Spleen (tissue), 11 donors: ENCODE results near the gene BEND4. TPM values are rescaled to one million over a fixed set of nuclear protein-coding genes. Genes with fewer than 3 reads are reported as not detected.

Experiments used
- DNase-seq: peaks from one replicate; pipeline ENCODE4 v3.0.0-alpha.2; 2020
- H3K27ac ChIP-seq, 8 donors: fragments of 200-600 bp; sonication (generic) in 7 of 8; 1 replicate in 4 of 8; 2 replicates in 4 of 8; pipeline versions ENCODE4 v1.5.0 to v1.8.0; 2016 to 2021; ENCODE audit warnings: inconsistent platforms in 4 of 8, mild to moderate bottlenecking in 4 of 8, moderate library complexity in 1 of 8
- H3K27me3 ChIP-seq, 7 donors: fragments of 200-600 bp; sonication (generic) in 6 of 7; replicated peaks in 1 of 7; 1 replicate in 4 of 7; 2 replicates in 3 of 7; pipeline versions ENCODE4 v1.5.0 to v1.8.0; 2016 to 2021; ENCODE audit warnings: inconsistent platforms in 3 of 7, mild to moderate bottlenecking in 1 of 7
- H3K36me3 ChIP-seq, 6 donors: fragments of 200-600 bp; sonication (generic) in 5 of 6; 1 replicate in 4 of 6; 2 replicates in 2 of 6; pipeline versions ENCODE4 v1.5.0 to v1.8.0; 2016 to 2021; ENCODE audit warnings: inconsistent platforms in 2 of 6
- H3K4me1 ChIP-seq, 6 donors: fragments of 200-600 bp; sonication (generic) in 5 of 6; 1 replicate in 3 of 6; 2 replicates in 3 of 6; pipeline versions ENCODE4 v1.5.0 to v1.8.0; 2016 to 2021; ENCODE audit warnings: inconsistent platforms in 3 of 6
- H3K4me3 ChIP-seq, 8 donors: fragments of 200-600 bp; sonication (generic) in 7 of 8; 1 replicate in 4 of 8; 2 replicates in 4 of 8; pipeline versions ENCODE4 v1.5.0 to v1.8.0; 2016 to 2021; ENCODE audit warnings: inconsistent platforms in 4 of 8, mild to moderate bottlenecking in 4 of 8, moderate library complexity in 2 of 8
- H3K9me3 ChIP-seq, 8 donors: fragments of 200-600 bp; sonication (generic) in 7 of 8; 1 replicate in 4 of 8; 2 replicates in 4 of 8; pipeline versions ENCODE4 v1.5.0 to v1.8.0; 2016 to 2021; ENCODE audit warnings: inconsistent platforms in 4 of 8
- POLR2A ChIP-seq, 3 donors: fragments of 450-650 bp; IDR thresholded peaks; one replicate each; pipeline ENCODE4 v1.5.1; 2017; ENCODE audit warnings: antibody characterized with exemption in 3 of 3, mild to moderate bottlenecking in 1 of 3
- POLR2AphosphoS5 ChIP-seq, 3 donors: sonication (generic); formaldehyde crosslinking; IDR thresholded peaks; one replicate each; pipeline ENCODE4 v1.5.1; 2017; ENCODE audit warnings: antibody characterized with exemption in 3 of 3
- WGBS, 5 donors: extraction: QIAGEN DNeasy Blood & Tissue Kit in 3 of 5; methylation state at CpG; one replicate each; pipeline versions ENCODE4 v1.1.5 to v1.1.7; 2013 to 2018; 5-methylcytosine and 5-hydroxymethylcytosine counted together
- intact Hi-C: fragments of 100-400 bp; cut with DNase I; formaldehyde crosslinking; loops from one replicate; pipeline ENCODE4 v1.15.0; 2023; ENCODE audit warnings: low total_unique reads
- polyA plus RNA-seq, 3 donors: library from polyadenylated mRNA; stranded (reverse); fragments of 200-250 nt; gene quantifications; one replicate each; pipeline ENCODE4 v1.2.1, GENCODE V29; 2013
- total RNA-seq, 7 donors: library from RNA; depleted of rRNA in 3 of 7; stranded (reverse); fragments of >200 nt in 3 of 7; fragmentation: NEBNext Ultra II Directional in 4 of 7; extraction: Animal tissue kit (Norgen Biotek cat#: 25700) in 4 of 7; gene quantifications; one replicate each; pipeline versions ENCODE4 v1.1.0 to v1.2.1, GENCODE V29; 2016 to 2021
- TF ChIP-seq, protein P1 (sequence below), 11 experiments: fragments of 200-600 bp in 7 of 11; fragments of 450-650 bp in 4 of 11; sonication (generic) in 4 of 11; IDR thresholded peaks in 8 of 11; conservative IDR thresholded peaks in 3 of 11; 1 replicate in 7 of 11; 2 replicates in 4 of 11; pipeline versions ENCODE4 v1.4.0 to v1.8.0; 2016 to 2021; ENCODE audit warnings: antibody characterized with exemption in 11 of 11, inconsistent platforms in 4 of 11, mild to moderate bottlenecking in 1 of 11
- donor health status: healthy with polysubstance abuse.
- donor health status: DM: no; HTN: no; CAD: no; lungs with moderate emphysema.
- donor health status: DM: no; HTN: no; CAD: no.
- donor health status: Bipolar disorder and iron deficiency.
- donor health status: healthy.
- donor health status: DM: no; HTN: no; CAD: no.
- donor health status: DM: yes; HTN: yes; CAD: no.

Gene BEND4
- total and polyA plus RNA-seq, 10 donors: 1.1 to 8.3 (median 4.2) TPM

GRCh38 chr4:42074294-42074693 is 78.2 kb downstream of the BEND4 start:
- intact Hi-C loops: no loop called here
- Histone ChIP-seq H3K9me3 (no peaks in the 10 kb centered on the region), H3K36me3 (peaks cover 0 to 86% (median 25%) of the 10 kb centered on the region in 6 donors), H3K4me3 (no peak overlapping the region), H3K4me1 (no peaks in the 10 kb centered on the region), H3K27ac (no peak overlapping the region), H3K27me3 (no peaks in the 10 kb centered on the region)
- WGBS, 5 donors: 98 to 100% (median 98%) methylated on average over 1 of the region's 1 CpG
- no peak for TF ChIP-seq POLR2AphosphoS5 (IDR thresholded peaks at IDR 0.05)
- TF ChIP-seq, protein P1, sequence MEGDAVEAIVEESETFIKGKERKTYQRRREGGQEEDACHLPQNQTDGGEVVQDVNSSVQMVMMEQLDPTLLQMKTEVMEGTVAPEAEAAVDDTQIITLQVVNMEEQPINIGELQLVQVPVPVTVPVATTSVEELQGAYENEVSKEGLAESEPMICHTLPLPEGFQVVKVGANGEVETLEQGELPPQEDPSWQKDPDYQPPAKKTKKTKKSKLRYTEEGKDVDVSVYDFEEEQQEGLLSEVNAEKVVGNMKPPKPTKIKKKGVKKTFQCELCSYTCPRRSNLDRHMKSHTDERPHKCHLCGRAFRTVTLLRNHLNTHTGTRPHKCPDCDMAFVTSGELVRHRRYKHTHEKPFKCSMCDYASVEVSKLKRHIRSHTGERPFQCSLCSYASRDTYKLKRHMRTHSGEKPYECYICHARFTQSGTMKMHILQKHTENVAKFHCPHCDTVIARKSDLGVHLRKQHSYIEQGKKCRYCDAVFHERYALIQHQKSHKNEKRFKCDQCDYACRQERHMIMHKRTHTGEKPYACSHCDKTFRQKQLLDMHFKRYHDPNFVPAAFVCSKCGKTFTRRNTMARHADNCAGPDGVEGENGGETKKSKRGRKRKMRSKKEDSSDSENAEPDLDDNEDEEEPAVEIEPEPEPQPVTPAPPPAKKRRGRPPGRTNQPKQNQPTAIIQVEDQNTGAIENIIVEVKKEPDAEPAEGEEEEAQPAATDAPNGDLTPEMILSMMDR (IDR thresholded peaks at IDR 0.05 in 8 of 11, conservative IDR thresholded peaks at IDR 0.05 in 3 of 11): no peak
- TF ChIP-seq POLR2A (IDR thresholded peaks at IDR 0.05): no peak
- DNase-seq: no peak

DNA sequence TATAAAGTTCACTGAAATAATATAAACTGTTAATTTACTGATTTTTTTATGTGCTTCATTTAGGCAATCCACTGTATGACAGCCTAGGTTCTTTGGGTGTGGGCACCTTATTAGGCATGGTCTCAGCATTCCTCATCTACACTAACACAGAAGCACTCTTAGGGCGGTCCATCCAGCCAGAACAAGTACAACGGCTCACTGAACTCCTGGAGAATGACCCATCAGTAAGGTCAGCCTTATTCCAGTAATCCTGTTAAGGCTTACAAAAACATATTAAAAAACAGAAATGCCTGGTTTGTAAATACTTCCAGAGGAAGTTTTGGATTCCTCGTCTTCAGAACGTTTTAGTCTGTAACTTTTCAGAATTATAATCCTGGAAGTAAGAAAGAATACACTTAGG is 82.0 kb downstream of the BEND4 start:
- 90 to 94% (median 93%) methylated on average over 4 of the region's 4 CpGs for WGBS, 5 donors
- intact Hi-C loops: no loop called here
- no peaks in the 10 kb centered on the region for H3K27me3 ChIP-seq
- peaks cover 0 to 83% (median 12%) of the 10 kb centered on the region in 6 donors for H3K36me3 ChIP-seq
- DNase-seq: no peak
- H3K4me1 ChIP-seq: no peaks in the 10 kb centered on the region
- no peak for TF ChIP-seq POLR2AphosphoS5 (IDR thresholded peaks at IDR 0.05)
- TF ChIP-seq POLR2A (IDR thresholded peaks at IDR 0.05): no peak
- TF ChIP-seq, protein P1 (IDR thresholded peaks at IDR 0.05 in 8 of 11, conservative IDR thresholded peaks at IDR 0.05 in 3 of 11): no peak
- no peak overlapping the region for H3K4me3 ChIP-seq
- H3K27ac ChIP-seq: no peak overlapping the region
- H3K9me3 ChIP-seq: no peaks in the 10 kb centered on the region

DNA sequence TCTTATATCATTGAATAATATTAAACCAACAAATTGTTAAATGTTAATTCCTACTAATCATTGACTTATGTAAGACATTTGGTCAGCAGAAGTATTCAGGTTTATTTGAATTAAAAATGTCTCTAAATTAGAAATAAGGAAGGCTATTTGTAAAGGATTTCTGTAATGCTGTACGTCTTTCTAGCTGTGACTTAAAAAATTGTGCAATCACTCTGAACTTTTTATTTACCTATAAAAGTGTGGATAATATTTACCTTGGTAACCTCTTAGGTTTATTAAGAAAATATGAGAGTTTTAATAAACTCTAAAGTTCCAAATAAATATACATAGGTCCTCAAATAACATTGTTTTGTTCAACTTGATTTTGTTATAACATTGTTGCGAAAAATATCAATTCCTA is 85.2 kb downstream of the BEND4 start:
- no peaks in the 10 kb centered on the region for H3K27me3 ChIP-seq
- no peaks in the 10 kb centered on the region for H3K9me3 ChIP-seq
- H3K27ac ChIP-seq: no peak overlapping the region
- H3K36me3 ChIP-seq: peaks cover 0 to 95% (median 15%) of the 10 kb centered on the region in 6 donors
- TF ChIP-seq POLR2AphosphoS5 (IDR thresholded peaks at IDR 0.05) (no peak), POLR2A (IDR thresholded peaks at IDR 0.05) (no peak)
- TF ChIP-seq, protein P1 (IDR thresholded peaks at IDR 0.05 in 8 of 11, conservative IDR thresholded peaks at IDR 0.05 in 3 of 11): no peak
- no peak overlapping the region for H3K4me3 ChIP-seq
- WGBS, 5 donors: 46 to 49% (median 48%) methylated on average over 2 of the region's 2 CpGs
- no peak for DNase-seq
- H3K4me1 ChIP-seq: no peaks in the 10 kb centered on the region
- intact Hi-C loops: no loop called here

DNA sequence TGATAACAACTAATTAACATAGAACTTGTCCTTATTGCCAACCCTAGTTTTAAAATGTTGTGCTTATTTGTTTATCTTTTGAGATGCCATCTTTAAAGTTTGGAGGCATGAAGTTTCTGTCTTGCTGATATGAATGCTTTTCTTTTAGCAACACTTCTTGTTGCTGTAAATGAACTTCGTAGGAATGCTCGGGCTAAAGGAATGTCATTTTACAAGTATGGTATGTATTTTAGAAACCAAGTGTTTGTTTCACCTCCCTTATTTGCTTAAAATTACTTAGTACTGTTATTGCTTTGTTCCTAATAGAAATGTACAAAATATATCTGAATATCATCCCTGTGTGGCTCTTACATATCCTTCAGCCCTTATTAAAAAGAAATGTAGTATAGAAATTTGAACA is 86.1 kb downstream of the BEND4 start:
- Histone ChIP-seq H3K9me3 (no peaks in the 10 kb centered on the region), H3K27me3 (no peaks in the 10 kb centered on the region), H3K4me3 (no peak overlapping the region), H3K36me3 (peaks cover 0 to 97% (median 16%) of the 10 kb centered on the region in 6 donors), H3K4me1 (no peaks in the 10 kb centered on the region), H3K27ac (no peak overlapping the region)
- no peak for DNase-seq
- TF ChIP-seq, protein P1 (IDR thresholded peaks at IDR 0.05 in 8 of 11, conservative IDR thresholded peaks at IDR 0.05 in 3 of 11): no peak
- TF ChIP-seq POLR2AphosphoS5 (IDR thresholded peaks at IDR 0.05): no peak
- TF ChIP-seq POLR2A (IDR thresholded peaks at IDR 0.05): no peak
- intact Hi-C loops: no loop called here
- WGBS, 5 donors: 88 to 98% (median 92%) methylated on average over 2 of the region's 2 CpGs

Other genes with a start within 250 kb of the BEND4 start
- 10 to 100 TPM; 51.4 to 69.2 (median 55.7) TPM for gene TMEM33, start 217.2 kb downstream of the BEND4 start, total RNA-seq
- 1 to 10 TPM; 4.3 to 8.8 (median 5.8) TPM for gene TMEM33, start 217.2 kb downstream of the BEND4 start, polyA plus RNA-seq
- 1 to 10 TPM in 2 of 7 donors, under 1 TPM in 5; 0.37 to 2.5 (median 0.79) TPM for gene DCAF4L1, start 170.9 kb downstream of the BEND4 start, total RNA-seq
- under 1 TPM; 0.15 to 0.20 (median 0.16) TPM for gene DCAF4L1, start 170.9 kb downstream of the BEND4 start, polyA plus RNA-seq
- 10 to 100 TPM; 28.1 to 54.4 (median 35.0) TPM for gene SLC30A9, start 162.1 kb downstream of the BEND4 start, total RNA-seq
- gene SLC30A9, start 162.1 kb downstream of the BEND4 start, polyA plus RNA-seq: 10 to 100 TPM in 1 of 3 donors, 1 to 10 TPM in 2; 7.1 to 11.0 (median 8.5) TPM
- gene SHISA3, start 244.8 kb upstream of the BEND4 start, total RNA-seq: under 1 TPM in 5 of 7 donors, not detected in 2; 0.34 to 0.66 (median 0.46) TPM
- gene SHISA3, start 244.8 kb upstream of the BEND4 start, polyA plus RNA-seq: 1 to 10 TPM in 1 of 3 donors, under 1 TPM in 2; 0.52 to 1.2 (median 0.87) TPM